GM18499 (cell line): Measurements from ENCODE around the gene NRCAM.
"Not testable (repeated sequence)": the region's sequence is repeated elsewhere in the genome, so short reads cannot be mapped to it uniquely, and the experiment has no call there.

Experiments used
- ATAC-seq: cut with Tn5 transposase; IDR thresholded peaks from one replicate; pipeline ENCODE4 v1.9.1; 2021; ENCODE audit warnings: moderate number of reproducible peaks; ENCODE audit not compliant: insufficient read depth, unreplicated experiment

The NRCAM gene

GRCh38 chr7:108455998-108456677 lies at the start of gene NRCAM:
Gene NRCAM, minus strand, starts transcription at chr7:108456436. Its CDS starts 216,372 bp downstream, at chr7:108240064.
- no peak for ATAC-seq

- not testable (repeated sequence) for ATAC-seq
Measured at GRCh38 chr7:108504576-108504975, 48.3 kb upstream of the NRCAM start.

DNA sequence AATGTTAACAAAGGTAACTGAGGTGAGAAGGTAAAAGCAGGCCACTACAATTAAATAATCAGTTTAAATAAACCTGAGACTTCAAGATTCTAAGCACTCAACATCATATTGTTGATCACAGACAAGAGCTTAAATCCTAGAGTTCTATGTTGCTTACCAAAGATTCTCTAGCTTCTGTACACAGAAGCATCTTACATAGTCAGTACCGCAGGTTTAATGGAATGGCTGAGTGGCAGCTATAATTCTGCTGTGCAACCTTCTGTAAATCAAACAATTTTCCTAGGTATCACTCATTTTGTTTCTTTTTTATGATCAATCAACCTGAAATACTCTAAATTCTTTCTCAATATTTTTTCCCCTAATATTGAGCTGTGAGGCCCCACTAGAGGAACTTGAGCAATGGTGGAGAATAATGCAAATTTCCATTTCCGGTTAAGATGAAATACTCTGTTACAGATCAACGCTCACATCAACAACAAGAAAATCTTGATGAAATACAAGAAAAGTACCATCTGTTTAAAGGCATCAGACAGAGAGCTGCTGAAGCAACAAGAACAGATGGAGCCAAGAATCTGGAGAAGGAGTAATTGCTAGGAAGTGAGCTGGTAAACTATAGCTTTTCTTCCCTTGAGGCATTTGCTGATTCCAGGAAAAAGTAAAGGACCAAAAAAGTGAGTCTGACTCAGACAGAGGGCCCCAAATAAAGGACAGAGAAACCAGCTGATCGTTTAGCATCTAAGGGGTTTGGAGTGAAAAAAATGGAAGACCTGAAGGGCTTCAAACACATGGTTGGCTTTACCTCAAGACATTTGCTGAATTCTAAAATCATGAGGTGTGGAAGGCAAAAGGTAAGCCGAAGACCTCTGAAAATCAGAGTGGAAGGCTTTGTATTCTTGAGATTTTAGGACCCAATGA lies 47.1 kb upstream of the NRCAM start:
- ATAC-seq: peak; percentile 87

DNA sequence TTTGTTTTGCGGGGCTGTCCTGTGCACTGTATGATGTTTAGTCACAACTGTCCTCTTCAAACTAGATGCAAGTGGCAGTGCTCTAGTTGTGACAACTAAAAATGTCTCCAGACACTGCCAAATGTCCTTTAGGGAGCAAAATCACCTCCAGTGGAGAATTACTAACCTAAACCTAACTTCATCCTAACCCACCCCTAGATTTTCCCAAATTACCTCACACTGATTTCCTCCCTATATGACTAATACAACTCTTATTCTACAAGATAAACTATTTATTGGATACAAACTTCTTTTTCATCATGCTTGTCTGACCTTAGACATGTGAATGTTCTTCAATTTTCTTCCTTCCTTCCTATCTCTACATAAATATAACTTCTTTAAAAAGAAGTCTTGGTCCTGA lies 43.3 kb upstream of the NRCAM start:
- no peak for ATAC-seq

GRCh38 chr7:108498481-108498880 lies 42.2 kb upstream of the NRCAM start:
- no peak for ATAC-seq

GRCh38 chr7:108497082-108497725 lies 41.0 kb upstream of the NRCAM start:
- no peak for ATAC-seq

DNA sequence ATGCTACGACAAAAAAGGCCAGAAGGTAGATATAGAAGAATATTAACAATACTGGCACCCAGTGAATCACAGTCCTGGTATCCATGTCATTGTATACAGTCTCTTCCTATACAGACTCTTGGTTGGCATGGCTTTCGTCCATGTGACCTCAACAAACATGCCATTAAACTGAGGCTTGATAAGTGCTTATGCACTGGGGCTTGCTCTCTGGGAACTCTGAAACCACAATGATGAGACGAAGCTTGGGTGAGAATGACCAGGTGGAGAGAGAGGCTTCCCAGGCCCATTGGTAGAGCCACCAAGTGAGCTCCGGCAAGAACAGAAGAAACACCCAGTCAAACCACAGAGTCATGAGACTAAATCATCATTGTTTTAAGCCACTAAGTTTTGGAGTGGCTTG lies 36.5 kb upstream of the NRCAM start:
- ATAC-seq: no peak

- ATAC-seq: no peak
Measured at GRCh38 chr7:108488768-108489538, 32.7 kb upstream of the NRCAM start.

DNA sequence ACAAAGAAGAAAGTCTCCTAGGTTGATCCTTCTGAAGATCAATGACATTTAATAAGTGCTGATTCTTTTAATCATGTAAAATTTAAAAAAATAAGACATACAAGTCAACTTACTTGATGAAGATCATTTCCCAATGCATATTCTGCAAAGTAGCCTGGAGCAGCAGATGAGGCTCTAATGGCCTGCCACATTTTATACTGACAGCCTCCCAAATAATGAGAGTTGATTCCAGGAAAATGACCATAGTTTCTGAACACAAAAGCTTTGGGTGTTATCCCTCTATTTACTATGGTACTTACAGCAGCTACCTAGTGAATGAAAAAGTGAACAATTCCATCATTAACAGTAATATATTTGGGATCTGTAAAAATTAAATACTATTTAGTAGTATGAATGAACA lies 31.4 kb upstream of the NRCAM start:
- ATAC-seq: no peak

- no peak for ATAC-seq
Measured at GRCh38 chr7:108486291-108486966, 30.2 kb upstream of the NRCAM start.

GRCh38 chr7:108484137-108484536 lies 27.9 kb upstream of the NRCAM start:
- no peak for ATAC-seq

GRCh38 chr7:108480311-108480710 lies 24.1 kb upstream of the NRCAM start:
- ATAC-seq: no peak

DNA sequence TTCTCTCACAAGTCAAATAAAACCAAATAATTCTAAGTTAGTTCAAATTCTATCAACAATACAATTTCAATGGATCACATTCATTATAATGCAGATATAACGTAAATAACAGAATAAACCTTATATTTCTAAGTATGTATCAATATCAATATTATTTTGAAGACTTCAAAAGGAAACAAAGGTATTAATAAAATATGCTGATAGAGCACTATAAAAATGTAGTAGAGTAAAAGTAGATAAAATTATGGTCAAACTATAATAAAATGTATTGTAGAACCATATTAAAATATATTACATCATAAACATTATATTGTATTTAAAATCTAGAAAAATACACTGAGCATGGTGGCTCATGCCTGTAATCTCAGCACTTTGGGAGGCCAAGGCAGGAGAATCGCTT lies 23.5 kb upstream of the NRCAM start:
- no peak for ATAC-seq

DNA sequence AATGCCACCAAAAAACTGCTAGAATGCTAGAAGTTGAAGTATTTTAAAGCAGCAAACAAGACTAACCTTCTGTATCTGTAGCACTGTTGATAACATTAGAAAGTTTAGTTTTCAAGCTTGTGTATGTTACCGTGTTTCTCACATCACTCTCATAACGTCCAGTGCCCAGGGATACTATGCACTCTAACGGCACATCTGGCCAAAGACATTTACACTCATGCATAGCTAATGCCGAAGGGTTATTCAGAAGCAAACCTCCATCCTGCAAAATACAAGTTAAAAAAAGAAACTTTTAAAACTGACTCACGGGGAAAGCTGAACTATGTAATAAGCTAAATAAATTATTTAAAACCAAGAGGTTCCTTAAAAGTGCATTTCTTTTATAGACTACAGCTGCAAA lies 22.9 kb upstream of the NRCAM start:
- ATAC-seq: no peak

DNA sequence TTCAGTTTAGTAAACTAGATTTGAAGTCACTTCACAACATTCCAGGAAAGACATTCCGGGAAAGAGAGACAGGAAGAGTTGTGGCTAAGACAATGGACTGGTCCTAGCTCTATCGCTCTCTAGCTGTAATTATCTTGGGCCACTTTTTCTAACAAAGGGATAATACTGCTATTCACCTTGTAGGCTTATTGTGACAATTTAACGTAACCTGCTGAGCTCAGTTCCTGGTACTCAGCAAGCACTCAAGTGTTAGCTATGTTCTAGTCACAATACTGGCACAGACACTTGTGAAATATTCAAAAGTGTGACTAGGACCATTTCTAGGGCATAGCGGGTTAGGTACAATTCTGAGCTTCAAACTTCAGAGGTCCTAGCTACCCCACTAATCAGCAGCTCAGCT lies 12.0 kb upstream of the NRCAM start:
- ATAC-seq: no peak

- no peak for ATAC-seq
Measured at GRCh38 chr7:108467391-108467790, 11.2 kb upstream of the NRCAM start.

DNA sequence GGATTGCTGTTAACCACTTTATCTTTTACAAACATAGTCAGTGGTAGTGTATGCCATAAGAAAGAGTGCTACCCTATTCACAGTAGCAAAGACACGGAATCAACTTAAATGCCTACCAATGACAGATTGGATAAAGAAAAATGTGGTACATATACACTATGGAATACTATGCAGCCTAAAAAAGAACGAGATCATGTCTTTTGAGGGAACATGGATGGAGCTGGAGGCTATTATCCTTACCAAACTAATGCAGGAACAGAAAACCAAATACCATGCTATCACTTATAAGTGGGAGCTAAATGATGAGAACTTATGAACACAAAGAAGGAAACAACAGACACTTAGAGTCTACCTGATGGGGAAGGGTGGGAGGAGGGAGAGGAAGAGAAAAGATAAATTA lies 10.1 kb upstream of the NRCAM start:
- ATAC-seq: not testable (repeated sequence)

GRCh38 chr7:108464743-108465142 lies 8.5 kb upstream of the NRCAM start:
- ATAC-seq: no peak

DNA sequence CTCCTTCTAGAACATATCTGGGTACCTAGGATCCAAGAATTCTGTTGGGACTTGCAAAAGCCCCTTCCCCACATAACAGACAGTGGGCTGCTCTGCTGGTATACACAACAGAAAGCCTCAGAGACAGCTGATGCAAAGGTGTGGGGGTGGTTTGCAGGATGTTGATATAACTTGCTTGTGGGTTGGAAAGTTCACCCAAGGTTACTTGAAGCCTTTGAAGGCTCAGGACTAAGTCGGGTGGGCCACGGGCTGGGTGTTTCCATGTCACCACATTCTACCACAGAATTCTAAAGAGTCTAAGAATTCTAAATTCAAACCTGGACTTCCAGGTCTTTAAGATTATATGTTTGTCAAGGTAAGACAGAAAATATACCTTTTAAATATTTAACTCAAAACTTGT lies 7.4 kb upstream of the NRCAM start:
- no peak for ATAC-seq

GRCh38 chr7:108461840-108462239 lies 5.6 kb upstream of the NRCAM start:
- ATAC-seq: no peak
